GM21717 (cell line): ENCODE data around the gene GLB1L2.

Source experiments
- ATAC-seq: cut with Tn5 transposase; IDR thresholded peaks from one replicate; pipeline ENCODE4 v1.9.1; 2021; ENCODE audit warnings: mild to moderate bottlenecking, moderate library complexity; ENCODE audit not compliant: unreplicated experiment

The GLB1L2 gene

DNA sequence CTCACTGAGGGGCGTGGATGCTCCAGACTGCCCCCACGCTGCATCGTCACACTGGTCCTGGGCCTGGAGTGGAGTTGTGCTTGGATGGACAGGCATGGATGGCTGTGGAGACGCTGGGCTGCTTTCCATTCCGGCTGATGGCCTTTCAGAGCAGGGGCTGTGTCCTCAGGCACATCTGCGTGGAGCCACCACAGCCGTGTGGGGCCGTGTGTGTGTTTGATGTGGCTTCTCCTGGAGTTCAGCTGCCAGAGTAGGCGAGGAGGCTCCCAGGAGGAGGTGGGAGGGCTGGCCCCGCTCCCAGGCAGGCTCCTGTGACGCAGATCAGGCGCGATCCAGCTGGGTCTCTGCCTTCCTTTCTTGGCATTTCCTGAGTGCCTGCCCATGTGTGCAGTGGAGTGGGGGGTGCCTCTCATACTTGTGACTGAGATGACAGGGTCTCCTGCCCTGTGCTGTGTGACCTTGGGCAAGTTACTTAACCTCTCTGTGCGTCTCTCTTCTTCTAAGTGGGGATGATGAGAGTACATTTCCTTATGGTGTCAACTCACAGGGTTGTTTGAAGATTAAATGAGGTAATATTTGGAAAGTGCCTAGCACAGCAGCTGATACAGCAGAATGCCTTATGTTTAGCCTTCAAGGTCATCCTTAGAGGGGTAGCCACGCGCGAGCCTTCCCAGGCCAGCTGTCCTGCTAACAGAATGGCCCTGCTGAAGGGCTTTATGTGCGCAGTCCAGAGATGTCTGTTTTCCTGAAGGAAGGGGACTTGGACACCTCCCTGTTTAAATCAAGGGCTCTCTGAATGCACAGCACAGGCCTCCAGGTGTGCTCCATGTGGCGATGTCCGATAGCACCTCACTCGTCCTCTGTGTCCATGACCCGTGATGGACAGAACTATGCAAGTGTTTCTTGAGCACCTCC is 33.5 kb downstream of the GLB1L2 start:
- no peak for ATAC-seq

DNA sequence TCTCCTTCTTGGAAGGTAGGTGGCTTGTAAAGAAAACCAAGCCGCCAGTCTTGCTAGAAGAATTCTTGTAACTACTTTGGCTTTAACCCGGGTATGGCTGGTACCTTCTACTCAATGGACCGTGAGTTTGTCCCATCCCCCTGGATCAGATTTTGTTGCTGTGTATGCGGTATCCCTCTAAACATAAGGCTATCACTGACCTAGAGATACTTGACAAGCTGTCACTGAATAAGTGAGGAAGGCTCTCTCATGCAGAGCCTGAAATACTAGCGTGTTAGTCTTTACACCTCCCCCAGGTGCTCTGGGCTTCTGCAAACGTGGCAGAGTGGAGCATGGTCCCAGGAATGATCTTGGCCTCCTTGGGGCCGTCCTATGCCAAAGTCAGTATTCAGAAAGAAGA is 34.5 kb downstream of the GLB1L2 start:
- no peak for ATAC-seq

GRCh38 chr11:134367781-134368180 is 36.0 kb downstream of the GLB1L2 start:
- no peak for ATAC-seq

- ATAC-seq = no peak
These were observed 38.1 kb downstream of the GLB1L2 start for GRCh38 chr11:134369656-134370525.

- ATAC-seq = no peak
These were observed 39.0 kb downstream of the GLB1L2 start for GRCh38 chr11:134370526-134371435.

DNA sequence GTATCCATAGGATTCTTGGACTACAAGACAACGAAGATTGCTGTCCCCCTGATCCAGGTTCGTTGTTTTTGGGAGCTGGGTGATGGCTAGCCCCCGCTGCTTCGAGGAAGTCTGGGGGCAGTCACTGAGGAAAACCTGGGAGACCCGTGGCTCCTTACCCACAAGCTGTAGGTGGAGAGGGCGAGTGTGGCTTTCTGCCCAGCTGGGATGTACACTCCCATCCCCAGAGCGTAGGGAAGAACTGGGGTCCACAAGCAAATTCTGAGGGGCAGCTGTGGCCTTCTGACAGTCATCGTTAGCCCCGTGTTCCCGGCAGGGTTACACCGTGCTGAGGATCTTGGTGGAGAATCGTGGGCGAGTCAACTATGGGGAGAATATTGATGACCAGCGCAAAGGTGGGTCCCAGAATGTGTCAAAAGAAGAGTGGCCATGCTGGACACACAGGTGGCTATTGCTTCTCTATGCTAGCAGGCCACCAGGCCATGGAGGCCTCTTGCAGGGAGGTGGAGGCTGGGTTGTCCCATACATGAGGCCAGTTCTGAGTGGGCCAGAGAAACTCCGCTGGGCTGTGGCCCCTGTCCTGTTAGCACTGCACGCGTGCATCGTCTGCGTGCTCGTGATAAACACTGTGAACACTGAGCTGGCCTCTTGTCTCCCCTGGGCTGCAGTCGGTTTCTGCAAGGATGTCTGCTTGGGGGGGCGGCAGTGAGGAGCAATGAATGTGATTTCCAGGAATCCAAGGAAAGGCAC is 39.8 kb downstream of the GLB1L2 start:
- ATAC-seq = no peak

GRCh38 chr11:134372536-134372935 is 40.7 kb downstream of the GLB1L2 start:
- ATAC-seq = no peak

GRCh38 chr11:134372961-134373360 is 41.2 kb downstream of the GLB1L2 start:
- ATAC-seq = no peak

DNA sequence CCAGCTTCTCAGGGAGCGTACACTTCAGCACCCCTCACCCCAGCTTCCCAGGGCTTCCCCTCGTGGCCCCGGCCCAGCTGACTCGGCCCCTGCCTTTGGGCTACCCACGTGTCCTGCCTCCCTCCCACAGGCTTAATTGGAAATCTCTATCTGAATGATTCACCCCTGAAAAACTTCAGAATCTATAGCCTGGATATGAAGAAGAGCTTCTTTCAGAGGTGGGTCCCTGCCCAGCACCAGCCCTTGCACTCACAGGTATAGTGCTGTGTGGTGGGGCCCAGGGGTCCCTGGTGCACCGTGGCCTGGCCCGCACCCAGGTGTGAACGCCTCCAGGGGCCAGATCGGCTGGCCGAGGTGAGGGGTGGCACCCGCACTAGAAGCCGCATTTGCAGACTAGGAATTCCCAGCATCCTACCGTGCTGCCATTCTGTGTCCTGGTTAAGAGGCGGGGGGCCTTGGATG is 41.8 kb downstream of the GLB1L2 start:
- ATAC-seq = no peak

DNA sequence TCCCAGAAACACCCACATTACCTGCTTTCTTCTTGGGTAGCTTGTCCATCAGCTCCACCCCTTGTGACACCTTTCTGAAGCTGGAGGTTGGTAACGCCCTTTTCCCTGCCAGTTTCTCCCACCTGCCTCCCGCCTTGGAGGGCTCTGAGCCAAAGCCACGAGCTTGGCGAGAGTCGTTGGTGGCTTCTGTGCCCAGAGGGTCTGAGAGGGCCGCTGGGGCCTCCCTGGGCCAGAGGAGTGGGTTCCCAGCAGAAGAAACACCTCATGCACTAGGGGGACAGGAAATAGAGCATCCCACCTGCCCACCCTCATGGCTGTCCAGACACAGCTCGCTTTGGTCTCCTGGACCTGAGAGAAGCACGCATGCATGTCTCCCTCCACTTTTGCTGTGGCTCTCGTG is 42.4 kb downstream of the GLB1L2 start:
- ATAC-seq = no peak

- ATAC-seq = no peak
These were observed 43.2 kb downstream of the GLB1L2 start for GRCh38 chr11:134374891-134375550.

DNA sequence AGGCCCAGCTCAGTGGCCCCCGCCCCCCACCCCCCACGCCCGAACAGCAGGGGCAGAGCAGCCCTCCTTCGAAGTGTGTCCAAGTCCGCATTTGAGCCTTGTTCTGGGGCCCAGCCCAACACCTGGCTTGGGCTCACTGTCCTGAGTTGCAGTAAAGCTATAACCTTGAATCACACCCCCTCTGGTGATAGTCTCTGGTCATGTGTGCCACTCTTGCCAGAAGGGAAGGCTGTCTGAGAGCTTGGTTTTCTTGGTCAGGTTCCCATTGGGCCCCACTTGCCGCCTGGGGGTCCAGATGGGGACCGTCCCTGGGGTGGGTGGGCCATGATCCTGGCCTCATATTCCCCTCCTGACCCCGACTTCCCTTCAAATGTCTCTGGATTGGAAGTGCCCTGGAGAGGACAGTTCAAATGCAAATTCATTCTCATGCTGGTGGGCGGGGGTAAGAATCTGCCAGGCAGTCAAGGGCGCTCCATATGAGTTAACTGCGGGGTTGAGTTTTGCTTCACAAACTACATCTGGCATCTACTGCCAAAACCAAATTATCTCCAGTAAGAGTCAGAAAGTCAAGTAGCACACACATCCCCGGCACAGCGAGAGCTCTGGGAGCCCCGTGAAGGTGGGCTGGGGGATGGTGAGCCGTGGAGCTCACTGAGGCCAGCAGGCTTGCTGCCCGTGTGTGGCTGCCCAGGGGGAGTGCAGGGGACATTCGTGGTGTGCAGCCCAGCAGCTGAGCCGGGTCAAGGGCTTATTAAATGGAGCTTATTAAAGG is 44.5 kb downstream of the GLB1L2 start:
- no peak for ATAC-seq

DNA sequence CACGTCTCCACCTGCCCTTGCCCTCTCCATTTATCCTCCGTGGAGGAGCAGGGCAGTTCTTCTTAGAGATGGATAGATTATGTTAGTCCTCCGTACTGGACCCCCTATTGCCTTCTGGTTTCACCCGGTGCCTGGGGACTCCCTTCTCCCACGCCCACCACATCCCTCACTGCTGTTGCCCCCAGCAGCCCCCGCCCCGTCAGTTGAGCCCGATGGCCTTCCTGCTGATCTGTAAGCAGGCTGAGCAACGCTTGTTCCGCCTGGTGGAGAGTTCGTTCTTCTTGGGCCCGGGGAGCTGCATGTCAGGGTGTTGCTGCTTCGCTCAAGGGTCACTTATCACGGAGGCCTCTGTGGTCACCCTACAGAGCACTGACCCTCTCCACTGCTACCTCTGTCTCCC is 46.1 kb downstream of the GLB1L2 start:
- no peak for ATAC-seq

- no peak for ATAC-seq
These were observed 47.5 kb downstream of the GLB1L2 start for GRCh38 chr11:134379241-134379640.

GRCh38 chr11:134380229-134380628 is 48.4 kb downstream of the GLB1L2 start:
- ATAC-seq = no peak

DNA sequence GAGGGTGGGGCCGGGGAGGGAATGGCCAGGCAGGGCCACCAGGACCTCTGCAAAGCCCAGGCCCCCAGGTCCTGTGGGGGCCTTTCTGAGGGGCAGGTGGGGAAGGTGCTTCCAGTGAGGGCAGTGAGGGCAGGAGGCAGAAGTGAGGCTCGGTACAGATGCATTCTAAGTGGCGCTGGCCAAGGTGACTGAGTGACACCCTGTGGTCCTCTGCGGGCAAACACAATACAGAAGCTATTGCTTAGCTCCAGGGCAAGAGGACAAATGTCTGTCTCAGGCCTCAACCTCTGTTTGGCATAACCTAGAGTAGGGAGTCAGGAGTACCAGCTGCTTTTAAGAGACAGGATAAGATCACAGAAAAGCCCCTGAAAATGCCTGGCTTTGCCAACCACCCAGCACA is 49.0 kb downstream of the GLB1L2 start:
- ATAC-seq = no peak

DNA sequence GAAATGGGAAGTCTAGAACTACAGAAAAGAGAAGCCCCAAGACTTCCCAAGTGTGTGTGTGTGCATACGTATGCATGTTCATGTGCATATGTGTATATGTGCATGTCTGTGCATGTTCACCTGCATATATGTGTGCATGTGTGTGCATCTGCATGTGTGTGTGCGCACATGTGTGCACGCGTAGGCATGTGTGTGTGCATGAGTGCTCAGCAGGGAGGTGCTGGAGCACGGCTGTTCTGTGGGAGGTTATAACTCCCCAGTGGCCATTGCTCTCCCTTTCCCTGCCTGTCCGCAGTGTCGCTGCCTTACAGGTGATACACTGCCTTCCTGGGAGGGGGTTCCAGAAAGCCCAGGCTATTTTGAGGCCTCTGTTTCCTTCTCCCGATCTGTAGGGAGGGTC is 50.5 kb downstream of the GLB1L2 start:
- no peak for ATAC-seq

GRCh38 chr11:134382830-134383229 is 51.0 kb downstream of the GLB1L2 start:
- ATAC-seq = no peak
